WTC11 (cell line): ENCODE data around the gene TAB3. TPM values are rescaled to one million over a fixed set of nuclear protein-coding genes. Genes with fewer than 3 reads are reported as not detected.

ENCODE experiments used
- ATAC-seq: fragments of 200-7000 bp; cut with Tn5 transposase; 2 replicates; pipeline ENCODE4 v1.10.0; 2021; ENCODE audit warnings: mild to moderate bottlenecking, moderate library complexity
- CTCF ChIA-PET: fragments of 300-600 bp; sonication (Branson Sonifier 250); formaldehyde crosslinking; loops from one replicate; lab custom pipeline; 2021; ENCODE audit warnings: antibody characterized with exemption; lab: Charles Lee
- POLR2A ChIA-PET: fragments of 350-600 bp; sonication (Branson Sonifier 250); formaldehyde crosslinking; loops from one replicate; lab custom pipeline; 2021; ENCODE audit warnings: antibody characterized with exemption; lab: Charles Lee
- DNase-seq: peaks from one replicate; pipeline ENCODE4 v3.0.0; 2021; ENCODE audit warnings: low spot score
- H3K27ac Mint-ChIP-seq: 2 replicates; pipeline ENCODE4 v1.8.0; 2021; ENCODE audit warnings: mixed read lengths
- H3K27me3 Mint-ChIP-seq: 2 replicates; pipeline ENCODE4 v1.8.0; 2021; ENCODE audit warnings: low read depth, mild to moderate bottlenecking, moderate library complexity, mixed read lengths
- H3K36me3 Mint-ChIP-seq: 2 replicates; pipeline ENCODE4 v1.8.0; 2021; ENCODE audit warnings: mixed read lengths
- H3K4me1 Mint-ChIP-seq: 2 replicates; pipeline ENCODE4 v1.8.0; 2022; ENCODE audit warnings: mixed read lengths
- H3K4me3 Mint-ChIP-seq: 2 replicates; pipeline ENCODE4 v1.8.0; 2021; ENCODE audit warnings: mild to moderate bottlenecking, moderate library complexity, mixed read lengths
- H3K9me3 Mint-ChIP-seq: 2 replicates; pipeline ENCODE4 v1.8.0; 2021; ENCODE audit warnings: mixed read lengths
- ATF1 ChIP-seq: sonication (generic); formaldehyde crosslinking; IDR thresholded peaks from 2 replicates; pipeline ENCODE4 v1.8.1; 2023; ENCODE audit warnings: mild to moderate bottlenecking, moderate library complexity, missing genetic modification reagents
- ATF6 ChIP-seq: sonication (generic); formaldehyde crosslinking; IDR thresholded peaks from 2 replicates; pipeline ENCODE4 v1.8.1; 2023; ENCODE audit warnings: mild to moderate bottlenecking, missing genetic modification reagents
- ETV6 ChIP-seq: sonication (generic); formaldehyde crosslinking; IDR thresholded peaks from 2 replicates; pipeline ENCODE4 v1.8.1; 2022; ENCODE audit warnings: mild to moderate bottlenecking, missing genetic modification reagents
- HMGA2 ChIP-seq: fragments of 250-450 bp; sonication (Bioruptor Pico); IDR thresholded peaks from 2 replicates; pipeline ENCODE4 v1.4.0; 2021; ENCODE audit warnings: mild to moderate bottlenecking, moderate library complexity
- IRF2 ChIP-seq: sonication (generic); formaldehyde crosslinking; IDR thresholded peaks from 2 replicates; pipeline ENCODE4 v1.8.0; 2022; ENCODE audit warnings: low read depth, missing genetic modification reagents, borderline replicate concordance
- NFATC4 ChIP-seq: fragments of 250-450 bp; sonication (Bioruptor Pico); IDR thresholded peaks from 2 replicates; pipeline ENCODE4 v1.9.0; 2021; ENCODE audit warnings: mild to moderate bottlenecking
- SMAD3 ChIP-seq: sonication (generic); formaldehyde crosslinking; IDR thresholded peaks from 2 replicates; pipeline ENCODE4 v1.8.0; 2022; ENCODE audit warnings: missing genetic modification reagents, mild to moderate bottlenecking, borderline replicate concordance
- SP1 ChIP-seq: sonication (generic); formaldehyde crosslinking; conservative IDR thresholded peaks from 2 replicates; pipeline ENCODE4 v1.8.1; 2022; ENCODE audit warnings: missing genetic modification reagents
- TEAD1 ChIP-seq: sonication (generic); formaldehyde crosslinking; IDR thresholded peaks from 2 replicates; pipeline ENCODE4 v1.8.0; 2022; ENCODE audit warnings: mild to moderate bottlenecking, missing genetic modification reagents
- TEAD4 ChIP-seq: sonication (generic); formaldehyde crosslinking; IDR thresholded peaks from 2 replicates; pipeline ENCODE4 v1.8.0; 2022; ENCODE audit warnings: mild to moderate bottlenecking, missing genetic modification reagents
- TP53 ChIP-seq: sonication (generic); formaldehyde crosslinking; IDR thresholded peaks from 2 replicates; pipeline ENCODE4 v1.8.1; 2023; ENCODE audit warnings: mild to moderate bottlenecking, missing genetic modification reagents
- ZBTB43 ChIP-seq: sonication (generic); formaldehyde crosslinking; IDR thresholded peaks from 2 replicates; pipeline ENCODE4 v1.8.1; 2023; ENCODE audit warnings: mild to moderate bottlenecking, missing genetic modification reagents
- ZNF121 ChIP-seq: sonication (generic); formaldehyde crosslinking; IDR thresholded peaks from 2 replicates; pipeline ENCODE4 v1.8.0; 2023; ENCODE audit warnings: missing genetic modification reagents
- ZNF317 ChIP-seq: sonication (generic); formaldehyde crosslinking; IDR thresholded peaks from 2 replicates; pipeline ENCODE4 v1.8.1; 2023; ENCODE audit warnings: low read depth, mild to moderate bottlenecking, moderate library complexity, missing genetic modification reagents, borderline replicate concordance
- ZNF416 ChIP-seq: fragments of 250-450 bp; sonication (Bioruptor Pico); IDR thresholded peaks from 2 replicates; pipeline ENCODE4 v1.9.0; 2021; ENCODE audit warnings: mild to moderate bottlenecking, inconsistent platforms
- ZNF425 ChIP-seq: fragments of 250-450 bp; sonication (Bioruptor Pico); conservative IDR thresholded peaks from 2 replicates; pipeline ENCODE4 v1.9.0; 2021; ENCODE audit warnings: mild to moderate bottlenecking
- total RNA-seq: library from RNA; stranded (reverse); gene quantifications from 3 replicates; pipeline ENCODE4 v1.2.3, GENCODE V29; 2021
- TF ChIP-seq, protein P1 (sequence below): sonication (generic); formaldehyde crosslinking; IDR thresholded peaks from 2 replicates; pipeline ENCODE4 v1.8.0; 2022; ENCODE audit warnings: missing genetic modification reagents
- TF ChIP-seq, protein P2 (sequence below): sonication (generic); formaldehyde crosslinking; IDR thresholded peaks from 2 replicates; pipeline ENCODE4 v1.8.1; 2023; ENCODE audit warnings: mild to moderate bottlenecking, missing genetic modification reagents, moderate library complexity
- TF ChIP-seq, protein P3 (sequence below): sonication (generic); formaldehyde crosslinking; IDR thresholded peaks from 2 replicates; pipeline ENCODE4 v1.8.0; 2022; ENCODE audit warnings: mild to moderate bottlenecking, missing genetic modification reagents

TAB3 gene
- total RNA-seq, 1 experiment from 2014 or later: 12.0 TPM

DNA sequence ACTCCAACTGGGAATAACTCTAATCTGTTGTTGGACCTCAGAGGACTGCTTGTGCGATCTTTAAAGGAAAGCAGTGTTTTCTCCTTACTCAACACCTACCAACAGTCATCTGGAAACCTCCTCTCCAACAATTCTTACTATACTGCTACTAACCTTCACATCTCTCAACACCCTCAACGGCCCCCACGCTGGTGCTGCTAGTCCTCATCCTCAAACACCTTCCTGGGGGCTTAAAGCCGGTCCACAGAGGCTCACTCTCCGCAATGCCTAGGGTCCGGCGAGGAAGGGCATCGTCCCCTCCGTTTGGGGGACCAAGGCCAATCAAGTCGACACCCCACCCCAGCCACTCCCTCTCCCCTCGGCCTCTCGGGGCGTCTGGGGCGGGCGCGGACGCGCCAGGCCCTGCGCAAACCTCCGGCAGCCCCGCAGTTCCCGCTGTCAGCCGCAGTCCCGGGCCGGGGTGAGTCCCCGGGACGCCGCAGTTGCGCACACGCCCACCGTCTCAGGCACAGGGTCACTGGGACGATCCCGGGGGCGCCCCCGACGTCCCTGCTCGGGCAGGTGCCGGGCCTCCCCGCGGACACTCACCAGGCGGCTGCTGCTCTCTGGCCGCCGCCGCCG, 418 bp downstream of the TAB3 start (continued):
- TF ChIP-seq, protein P1, sequence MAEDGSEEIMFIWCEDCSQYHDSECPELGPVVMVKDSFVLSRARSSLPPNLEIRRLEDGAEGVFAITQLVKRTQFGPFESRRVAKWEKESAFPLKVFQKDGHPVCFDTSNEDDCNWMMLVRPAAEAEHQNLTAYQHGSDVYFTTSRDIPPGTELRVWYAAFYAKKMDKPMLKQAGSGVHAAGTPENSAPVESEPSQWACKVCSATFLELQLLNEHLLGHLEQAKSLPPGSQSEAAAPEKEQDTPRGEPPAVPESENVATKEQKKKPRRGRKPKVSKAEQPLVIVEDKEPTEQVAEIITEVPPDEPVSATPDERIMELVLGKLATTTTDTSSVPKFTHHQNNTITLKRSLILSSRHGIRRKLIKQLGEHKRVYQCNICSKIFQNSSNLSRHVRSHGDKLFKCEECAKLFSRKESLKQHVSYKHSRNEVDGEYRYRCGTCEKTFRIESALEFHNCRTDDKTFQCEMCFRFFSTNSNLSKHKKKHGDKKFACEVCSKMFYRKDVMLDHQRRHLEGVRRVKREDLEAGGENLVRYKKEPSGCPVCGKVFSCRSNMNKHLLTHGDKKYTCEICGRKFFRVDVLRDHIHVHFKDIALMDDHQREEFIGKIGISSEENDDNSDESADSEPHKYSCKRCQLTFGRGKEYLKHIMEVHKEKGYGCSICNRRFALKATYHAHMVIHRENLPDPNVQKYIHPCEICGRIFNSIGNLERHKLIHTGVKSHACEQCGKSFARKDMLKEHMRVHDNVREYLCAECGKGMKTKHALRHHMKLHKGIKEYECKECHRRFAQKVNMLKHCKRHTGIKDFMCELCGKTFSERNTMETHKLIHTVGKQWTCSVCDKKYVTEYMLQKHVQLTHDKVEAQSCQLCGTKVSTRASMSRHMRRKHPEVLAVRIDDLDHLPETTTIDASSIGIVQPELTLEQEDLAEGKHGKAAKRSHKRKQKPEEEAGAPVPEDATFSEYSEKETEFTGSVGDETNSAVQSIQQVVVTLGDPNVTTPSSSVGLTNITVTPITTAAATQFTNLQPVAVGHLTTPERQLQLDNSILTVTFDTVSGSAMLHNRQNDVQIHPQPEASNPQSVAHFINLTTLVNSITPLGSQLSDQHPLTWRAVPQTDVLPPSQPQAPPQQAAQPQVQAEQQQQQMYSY (CRISPR knock-in tag): no peak

GRCh38 chrX:30887721-30888120, 1.3 kb downstream of the TAB3 start:
- Mint-ChIP-seq H3K27me3 (no peaks in the 10 kb centered on the region), H3K4me3 (peak overlapping the region; percentile 78)
- no peak for ATAC-seq
- CTCF ChIA-PET: no interaction called here
- DNase-seq: no peak
- TF ChIP-seq IRF2 (CRISPR knock-in tag) (no peak), ATF6 (no peak), ZNF317 (CRISPR knock-in tag) (no peak), ZNF121 (no peak), ZNF425 (no peak), ETV6 (CRISPR knock-in tag) (no peak), SMAD3 (CRISPR knock-in tag) (no peak), HMGA2 (CRISPR knock-in tag) (no peak), ATF1 (CRISPR knock-in tag) (no peak), TEAD1 (CRISPR knock-in tag) (no peak)
- TF ChIP-seq, protein P2, sequence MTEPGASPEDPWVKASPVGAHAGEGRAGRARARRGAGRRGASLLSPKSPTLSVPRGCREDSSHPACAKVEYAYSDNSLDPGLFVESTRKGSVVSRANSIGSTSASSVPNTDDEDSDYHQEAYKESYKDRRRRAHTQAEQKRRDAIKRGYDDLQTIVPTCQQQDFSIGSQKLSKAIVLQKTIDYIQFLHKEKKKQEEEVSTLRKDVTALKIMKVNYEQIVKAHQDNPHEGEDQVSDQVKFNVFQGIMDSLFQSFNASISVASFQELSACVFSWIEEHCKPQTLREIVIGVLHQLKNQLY (CRISPR knock-in tag): no peak
- TF ChIP-seq, all 79 proteins: peak for 0
- Mint-ChIP-seq H3K36me3 (no peaks in the 10 kb centered on the region), H3K9me3 (no peaks in the 10 kb centered on the region), H3K27ac (no peak overlapping the region), H3K4me1 (peaks cover 16% of the 10 kb centered on the region)
- POLR2A ChIA-PET: no interaction called here

DNA sequence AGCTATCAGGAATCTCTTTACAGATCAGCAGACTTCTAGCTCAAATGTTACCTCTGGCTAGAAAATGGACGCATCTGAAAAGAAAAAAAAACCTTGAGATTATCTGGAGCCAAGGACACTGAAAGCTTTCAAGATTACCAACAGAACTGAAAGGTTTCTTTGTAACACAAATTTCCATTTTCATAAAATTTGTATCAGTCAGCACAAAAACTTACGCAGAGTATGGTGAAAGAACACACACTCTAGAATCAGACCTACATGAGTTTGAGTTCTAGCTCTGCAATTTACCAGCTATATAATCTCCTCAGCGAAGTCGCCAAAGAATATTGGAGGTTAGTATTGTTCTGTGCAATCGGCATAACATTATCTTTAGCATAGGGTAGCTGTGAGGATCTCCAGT, 1.8 kb downstream of the TAB3 start:
- no peak for ATAC-seq
- ChIA-PET POLR2A (no interaction called here), CTCF (interaction anchor here (0.7 kb wide), 1 partner anchor 152 kb away, joined by 4 read pairs; no protein-coding TSS in a partner anchor)
- H3K36me3 Mint-ChIP-seq: no peaks in the 10 kb centered on the region
- H3K27ac Mint-ChIP-seq: no peak overlapping the region
- H3K4me3 Mint-ChIP-seq: peak overlapping the region; percentile 78; the same call in 1 of the 2 replicates
- H3K9me3 Mint-ChIP-seq: no peaks in the 10 kb centered on the region
- H3K27me3 Mint-ChIP-seq: no peaks in the 10 kb centered on the region
- peaks cover 12% of the 10 kb centered on the region for H3K4me1 Mint-ChIP-seq
- no peak for DNase-seq
- TF ChIP-seq NFATC4 (CRISPR knock-in tag) (no peak), TP53 (CRISPR knock-in tag) (no peak), ZNF416 (no peak), ZBTB43 (CRISPR knock-in tag) (no peak), TEAD4 (CRISPR knock-in tag) (no peak), ZNF121 (no peak), SP1 (CRISPR knock-in tag) (no peak)
- TF ChIP-seq, protein P1 (CRISPR knock-in tag): no peak
- TF ChIP-seq, protein P3, sequence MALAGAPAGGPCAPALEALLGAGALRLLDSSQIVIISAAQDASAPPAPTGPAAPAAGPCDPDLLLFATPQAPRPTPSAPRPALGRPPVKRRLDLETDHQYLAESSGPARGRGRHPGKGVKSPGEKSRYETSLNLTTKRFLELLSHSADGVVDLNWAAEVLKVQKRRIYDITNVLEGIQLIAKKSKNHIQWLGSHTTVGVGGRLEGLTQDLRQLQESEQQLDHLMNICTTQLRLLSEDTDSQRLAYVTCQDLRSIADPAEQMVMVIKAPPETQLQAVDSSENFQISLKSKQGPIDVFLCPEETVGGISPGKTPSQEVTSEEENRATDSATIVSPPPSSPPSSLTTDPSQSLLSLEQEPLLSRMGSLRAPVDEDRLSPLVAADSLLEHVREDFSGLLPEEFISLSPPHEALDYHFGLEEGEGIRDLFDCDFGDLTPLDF: no peak
